Coronary artery (tissue), 2 donors: ENCODE data around the gene EHMT1.
"Not testable (repeated sequence)": the region's sequence is repeated elsewhere in the genome, so short reads cannot be mapped to it uniquely, and the experiment has no call there.

Experiments
- DNase-seq: peaks from one replicate; pipeline ENCODE4 v3.0.0-alpha.2; 2017; ENCODE audit warnings: low spot score
- H3K27ac ChIP-seq, 2 donors: fragments of 200-600 bp; sonication (generic); one replicate each; pipeline ENCODE4 v1.5.1; 2016 to 2019
- H3K4me3 ChIP-seq: fragments of 200-600 bp; sonication (generic); 2 replicates; pipeline ENCODE4 v1.5.1; 2016; ENCODE audit warnings: mild to moderate bottlenecking, moderate library complexity
- CTCF ChIP-seq: fragments of 200-600 bp; sonication (generic); IDR thresholded peaks from one replicate; pipeline ENCODE4 v1.5.1; 2019; ENCODE audit warnings: antibody characterized with exemption

The EHMT1 gene

GRCh38 chr9:137772281-137772873 is 153.6 kb downstream of the EHMT1 start:
- Histone ChIP-seq H3K4me3 (no peak overlapping the region), H3K27ac (no peak overlapping the region)
- TF ChIP-seq CTCF = no peak
- no peak for DNase-seq

GRCh38 chr9:137774775-137775386 is 156.1 kb downstream of the EHMT1 start:
- TF ChIP-seq CTCF = no peak
- Histone ChIP-seq H3K27ac (no peak overlapping the region), H3K4me3 (no peak overlapping the region)
- DNase-seq = no peak

GRCh38 chr9:137776306-137776995 is 157.6 kb downstream of the EHMT1 start:
- Histone ChIP-seq H3K27ac (no peak overlapping the region), H3K4me3 (no peak overlapping the region)
- TF ChIP-seq CTCF = no peak
- no peak for DNase-seq

- Histone ChIP-seq H3K27ac (no peak overlapping the region), H3K4me3 (no peak overlapping the region)
- no peak for DNase-seq
- TF ChIP-seq CTCF = no peak
These were observed 159.0 kb downstream of the EHMT1 start for GRCh38 chr9:137777761-137778160.

GRCh38 chr9:137778336-137778735 is 159.5 kb downstream of the EHMT1 start:
- no peak for TF ChIP-seq CTCF
- H3K4me3 ChIP-seq = no peak overlapping the region
- DNase-seq = no peak
- H3K27ac ChIP-seq = no peak overlapping the region

- no peak overlapping the region for H3K27ac ChIP-seq
- DNase-seq = no peak
These were observed 160.1 kb downstream of the EHMT1 start for GRCh38 chr9:137778914-137779313.

DNA sequence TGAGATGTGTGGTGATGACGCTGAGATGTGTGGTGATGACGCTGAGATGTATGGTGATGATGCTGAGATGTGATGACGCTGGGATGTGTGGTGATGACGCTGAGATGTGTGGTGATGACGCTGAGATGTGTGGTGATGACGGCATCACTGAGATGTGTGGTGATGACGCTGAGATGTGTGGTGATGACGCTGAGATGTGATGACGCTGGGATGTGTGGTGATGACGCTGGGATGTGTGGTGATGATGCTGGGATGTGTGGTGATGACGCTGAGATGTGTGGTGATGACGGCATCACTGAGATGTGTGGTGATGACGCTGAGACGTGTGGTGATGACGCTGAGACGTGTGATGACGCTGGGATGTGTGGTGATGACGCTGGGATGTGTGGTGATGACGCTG is 161.2 kb downstream of the EHMT1 start:
- not testable (repeated sequence) for DNase-seq, H3K27ac ChIP-seq, H3K4me3 ChIP-seq

More at GRCh38 chr9:137778914-137779313, 160.1 kb downstream of the EHMT1 start:
- no peak for TF ChIP-seq CTCF
- H3K4me3 ChIP-seq = no peak overlapping the region
